GM12864 (cell line): ENCODE results near the gene NCKAP5.
"Not testable (repeated sequence)": the region's sequence is repeated elsewhere in the genome, so short reads cannot be mapped to it uniquely, and the experiment has no call there.

Experiments
- DNase-seq: peaks from one replicate; pipeline ENCODE4 v3.0.0-alpha.2; 2011; ENCODE audit warnings: low read depth
- H3K4me3 ChIP-seq: 2 replicates; pipeline ENCODE4 v1.5.1; 2011; ENCODE audit warnings: mild to moderate bottlenecking, low read depth, low read length, control low read depth
- CTCF ChIP-seq: IDR thresholded peaks from 2 replicates; pipeline ENCODE4 v1.5.1; 2011; ENCODE audit warnings: low read depth, mild to moderate bottlenecking, moderate library complexity, low read length, control low read depth, inconsistent platforms; ENCODE audit errors: missing control alignments

The NCKAP5 gene

GRCh38 chr2:133476931-133477615, 91.2 kb downstream of the NCKAP5 start:
- no peak for DNase-seq
- TF ChIP-seq CTCF, result no peak

GRCh38 chr2:133476286-133476685, 92.0 kb downstream of the NCKAP5 start:
- H3K4me3 ChIP-seq, result no peak overlapping the region
- no peak for TF ChIP-seq CTCF
- no peak for DNase-seq

More at GRCh38 chr2:133476931-133477615, 91.2 kb downstream of the NCKAP5 start:
- no peak overlapping the region for H3K4me3 ChIP-seq

- H3K4me3 ChIP-seq, result no peak overlapping the region
- TF ChIP-seq CTCF, result no peak
- no peak for DNase-seq
These were observed 92.7 kb downstream of the NCKAP5 start for GRCh38 chr2:133475610-133476009.

GRCh38 chr2:133470446-133470845, 97.8 kb downstream of the NCKAP5 start:
- not testable (repeated sequence) for H3K4me3 ChIP-seq

GRCh38 chr2:133462811-133463210, 105.5 kb downstream of the NCKAP5 start:
- DNase-seq, result no peak
- no peak overlapping the region for H3K4me3 ChIP-seq
- TF ChIP-seq CTCF, result no peak

More at GRCh38 chr2:133470446-133470845, 97.8 kb downstream of the NCKAP5 start:
- DNase-seq, result not testable (repeated sequence)

- no peak overlapping the region for H3K4me3 ChIP-seq
- DNase-seq, result no peak
- no peak for TF ChIP-seq CTCF
These were observed 106.8 kb downstream of the NCKAP5 start for GRCh38 chr2:133461484-133461883.

- DNase-seq, result no peak
- H3K4me3 ChIP-seq, result no peak overlapping the region
- no peak for TF ChIP-seq CTCF
These were observed 108.7 kb downstream of the NCKAP5 start for GRCh38 chr2:133459590-133459989.
